Liver (tissue), 2 donors: ENCODE results near the gene PLVAP.

Experiments
- TF ChIP-seq, protein P1 (sequence below): fragments of 150-350 bp; IDR thresholded peaks from 2 replicates; pipeline ENCODE4 v1.5.1; 2017; ENCODE audit warnings: improper control_type of control experiment, low read depth, low read length; ENCODE audit not compliant: missing input control
- TF ChIP-seq, protein P2 (sequence below): IDR thresholded peaks from 2 replicates; pipeline ENCODE4 v1.6.1; 2016; ENCODE audit warnings: antibody characterized with exemption
- donor health status: healthy.

DNA sequence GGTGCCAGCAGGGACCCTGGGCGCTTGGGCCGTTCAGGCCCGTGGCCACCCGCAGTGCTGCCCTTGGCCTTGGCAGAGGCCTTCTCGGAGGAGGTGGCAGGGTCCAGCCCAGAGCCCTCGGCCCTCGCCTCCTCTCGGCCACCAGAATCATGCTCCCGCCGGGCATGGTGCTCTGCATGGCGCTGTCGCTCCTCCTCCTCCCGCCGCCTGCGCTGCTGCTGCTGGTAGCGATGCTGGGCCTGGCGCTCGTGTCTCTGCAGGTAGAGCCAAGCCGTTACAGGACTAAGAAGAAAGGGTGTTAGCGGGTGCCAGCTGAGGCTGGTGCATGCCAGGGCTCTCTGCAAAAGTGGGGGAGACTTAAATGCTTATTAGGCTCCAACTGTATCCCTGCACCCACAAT is 52.0 kb downstream of the PLVAP start:
- TF ChIP-seq, protein P1, sequence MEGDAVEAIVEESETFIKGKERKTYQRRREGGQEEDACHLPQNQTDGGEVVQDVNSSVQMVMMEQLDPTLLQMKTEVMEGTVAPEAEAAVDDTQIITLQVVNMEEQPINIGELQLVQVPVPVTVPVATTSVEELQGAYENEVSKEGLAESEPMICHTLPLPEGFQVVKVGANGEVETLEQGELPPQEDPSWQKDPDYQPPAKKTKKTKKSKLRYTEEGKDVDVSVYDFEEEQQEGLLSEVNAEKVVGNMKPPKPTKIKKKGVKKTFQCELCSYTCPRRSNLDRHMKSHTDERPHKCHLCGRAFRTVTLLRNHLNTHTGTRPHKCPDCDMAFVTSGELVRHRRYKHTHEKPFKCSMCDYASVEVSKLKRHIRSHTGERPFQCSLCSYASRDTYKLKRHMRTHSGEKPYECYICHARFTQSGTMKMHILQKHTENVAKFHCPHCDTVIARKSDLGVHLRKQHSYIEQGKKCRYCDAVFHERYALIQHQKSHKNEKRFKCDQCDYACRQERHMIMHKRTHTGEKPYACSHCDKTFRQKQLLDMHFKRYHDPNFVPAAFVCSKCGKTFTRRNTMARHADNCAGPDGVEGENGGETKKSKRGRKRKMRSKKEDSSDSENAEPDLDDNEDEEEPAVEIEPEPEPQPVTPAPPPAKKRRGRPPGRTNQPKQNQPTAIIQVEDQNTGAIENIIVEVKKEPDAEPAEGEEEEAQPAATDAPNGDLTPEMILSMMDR = no peak
- TF ChIP-seq, protein P2, sequence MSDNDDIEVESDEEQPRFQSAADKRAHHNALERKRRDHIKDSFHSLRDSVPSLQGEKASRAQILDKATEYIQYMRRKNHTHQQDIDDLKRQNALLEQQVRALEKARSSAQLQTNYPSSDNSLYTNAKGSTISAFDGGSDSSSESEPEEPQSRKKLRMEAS = no peak
